WTC11 (cell line): Measurements from ENCODE around the gene ZBTB7C. TPM values are rescaled to one million over a fixed set of nuclear protein-coding genes. Genes with fewer than 3 reads are reported as not detected.

Experiments used
- ATAC-seq: fragments of 200-7000 bp; cut with Tn5 transposase; 2 replicates; pipeline ENCODE4 v1.10.0; 2021; ENCODE audit warnings: mild to moderate bottlenecking, moderate library complexity
- CTCF ChIA-PET: fragments of 300-600 bp; sonication (Branson Sonifier 250); formaldehyde crosslinking; loops from one replicate; lab custom pipeline; 2021; ENCODE audit warnings: antibody characterized with exemption; lab: Charles Lee
- POLR2A ChIA-PET: fragments of 350-600 bp; sonication (Branson Sonifier 250); formaldehyde crosslinking; loops from one replicate; lab custom pipeline; 2021; ENCODE audit warnings: antibody characterized with exemption; lab: Charles Lee
- DNase-seq: peaks from one replicate; pipeline ENCODE4 v3.0.0; 2021; ENCODE audit warnings: low spot score
- H3K27ac Mint-ChIP-seq: 2 replicates; pipeline ENCODE4 v1.8.0; 2021; ENCODE audit warnings: mixed read lengths
- H3K27me3 Mint-ChIP-seq: 2 replicates; pipeline ENCODE4 v1.8.0; 2021; ENCODE audit warnings: low read depth, mild to moderate bottlenecking, moderate library complexity, mixed read lengths
- H3K36me3 Mint-ChIP-seq: 2 replicates; pipeline ENCODE4 v1.8.0; 2021; ENCODE audit warnings: mixed read lengths
- H3K4me1 Mint-ChIP-seq: 2 replicates; pipeline ENCODE4 v1.8.0; 2022; ENCODE audit warnings: mixed read lengths
- H3K4me3 Mint-ChIP-seq: 2 replicates; pipeline ENCODE4 v1.8.0; 2021; ENCODE audit warnings: mild to moderate bottlenecking, moderate library complexity, mixed read lengths
- H3K9me3 Mint-ChIP-seq: 2 replicates; pipeline ENCODE4 v1.8.0; 2021; ENCODE audit warnings: mixed read lengths
- FOXP1 ChIP-seq: sonication (generic); formaldehyde crosslinking; IDR thresholded peaks from 2 replicates; pipeline ENCODE4 v1.8.0; 2022; ENCODE audit warnings: missing genetic modification reagents, mild to moderate bottlenecking, moderate library complexity, borderline replicate concordance
- HMGA2 ChIP-seq: fragments of 250-450 bp; sonication (Bioruptor Pico); IDR thresholded peaks from 2 replicates; pipeline ENCODE4 v1.4.0; 2021; ENCODE audit warnings: mild to moderate bottlenecking, moderate library complexity
- JUN ChIP-seq: sonication (generic); formaldehyde crosslinking; IDR thresholded peaks from 2 replicates; pipeline ENCODE4 v1.8.0; 2023; ENCODE audit warnings: mild to moderate bottlenecking, missing genetic modification reagents
- PRRX2 ChIP-seq: fragments of 250-450 bp; sonication (Bioruptor Pico); IDR thresholded peaks from 2 replicates; pipeline ENCODE4 v1.8.0; 2021; ENCODE audit warnings: mild to moderate bottlenecking
- RORB ChIP-seq: fragments of 250-450 bp; sonication (Bioruptor Pico); IDR thresholded peaks from 2 replicates; pipeline ENCODE4 v1.9.0; 2021; ENCODE audit warnings: mild to moderate bottlenecking
- TP53 ChIP-seq: sonication (generic); formaldehyde crosslinking; IDR thresholded peaks from 2 replicates; pipeline ENCODE4 v1.8.1; 2023; ENCODE audit warnings: mild to moderate bottlenecking, missing genetic modification reagents
- ZNF121 ChIP-seq: sonication (generic); formaldehyde crosslinking; IDR thresholded peaks from 2 replicates; pipeline ENCODE4 v1.8.0; 2023; ENCODE audit warnings: missing genetic modification reagents
- ZNF263 ChIP-seq: sonication (generic); formaldehyde crosslinking; IDR thresholded peaks from 2 replicates; pipeline ENCODE4 v1.8.1; 2022; ENCODE audit warnings: low read depth, mild to moderate bottlenecking, moderate library complexity, missing genetic modification reagents
- ZNF423 ChIP-seq: fragments of 250-450 bp; sonication (Bioruptor Pico); IDR thresholded peaks from 2 replicates; pipeline ENCODE4 v2.1.2; 2022; ENCODE audit warnings: mild to moderate bottlenecking, moderate library complexity
- total RNA-seq: library from RNA; stranded (reverse); gene quantifications from 3 replicates; pipeline ENCODE4 v1.2.3, GENCODE V29; 2021
- TF ChIP-seq, protein P1 (sequence below): sonication (generic); formaldehyde crosslinking; IDR thresholded peaks from 2 replicates; pipeline ENCODE4 v1.8.0; 2022; ENCODE audit warnings: mild to moderate bottlenecking, missing genetic modification reagents
- TF ChIP-seq, protein P2 (sequence below): sonication (generic); formaldehyde crosslinking; IDR thresholded peaks from 2 replicates; pipeline ENCODE4 v1.8.0; 2023; ENCODE audit warnings: mild to moderate bottlenecking, missing genetic modification reagents
- TF ChIP-seq, protein P3 (sequence below): sonication (generic); formaldehyde crosslinking; IDR thresholded peaks from 2 replicates; pipeline ENCODE4 v1.8.0; 2022; ENCODE audit warnings: mild to moderate bottlenecking, missing genetic modification reagents
- TF ChIP-seq, protein P4 (sequence below): fragments of 250-450 bp; sonication (Bioruptor Pico); IDR thresholded peaks from 2 replicates; pipeline ENCODE4 v1.9.0; 2021; ENCODE audit warnings: mild to moderate bottlenecking, borderline replicate concordance
- TF ChIP-seq, protein P5 (sequence below): sonication (generic); formaldehyde crosslinking; IDR thresholded peaks from 2 replicates; pipeline ENCODE4 v1.8.1; 2023; ENCODE audit warnings: mild to moderate bottlenecking, missing genetic modification reagents
- TF ChIP-seq, protein P6 (sequence below): sonication (generic); formaldehyde crosslinking; IDR thresholded peaks from 2 replicates; pipeline ENCODE4 v1.8.0; 2023; ENCODE audit warnings: missing genetic modification reagents
- TF ChIP-seq, protein P7 (sequence below): sonication (generic); formaldehyde crosslinking; IDR thresholded peaks from 2 replicates; pipeline ENCODE4 v1.8.1; 2022; ENCODE audit warnings: mild to moderate bottlenecking, moderate library complexity, missing genetic modification reagents
- TF ChIP-seq, protein P8 (sequence below): sonication (generic); formaldehyde crosslinking; IDR thresholded peaks from 2 replicates; pipeline ENCODE4 v1.8.1; 2022; ENCODE audit warnings: missing genetic modification reagents, borderline replicate concordance

Gene ZBTB7C
- total RNA-seq, 1 experiment from 2014 or later = 0.48 TPM

DNA sequence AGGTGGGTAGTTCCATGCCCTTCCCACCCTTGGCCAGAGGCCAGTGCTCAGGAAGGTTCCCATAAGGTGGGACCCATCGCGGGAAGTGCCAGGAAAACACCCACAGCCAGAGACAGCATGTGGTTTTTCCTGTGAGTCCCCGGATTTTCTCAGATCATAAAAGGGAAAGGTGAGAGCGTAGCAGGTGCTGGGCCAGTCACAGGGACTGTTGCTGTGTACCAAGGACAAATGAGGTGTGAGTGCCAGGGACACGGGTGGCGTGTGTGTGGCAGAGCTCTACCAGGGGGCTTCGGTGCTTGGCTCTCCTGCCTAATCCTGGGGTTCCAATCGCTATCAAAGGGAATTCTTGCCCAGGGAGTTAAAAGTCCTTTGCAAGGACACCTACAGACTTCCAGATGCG lies 319.2 kb downstream of the ZBTB7C start (continued):
- TF ChIP-seq, protein P1, sequence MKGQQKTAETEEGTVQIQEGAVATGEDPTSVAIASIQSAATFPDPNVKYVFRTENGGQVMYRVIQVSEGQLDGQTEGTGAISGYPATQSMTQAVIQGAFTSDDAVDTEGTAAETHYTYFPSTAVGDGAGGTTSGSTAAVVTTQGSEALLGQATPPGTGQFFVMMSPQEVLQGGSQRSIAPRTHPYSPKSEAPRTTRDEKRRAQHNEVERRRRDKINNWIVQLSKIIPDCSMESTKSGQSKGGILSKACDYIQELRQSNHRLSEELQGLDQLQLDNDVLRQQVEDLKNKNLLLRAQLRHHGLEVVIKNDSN (CRISPR knock-in tag) = no peak
- TF ChIP-seq JUN (CRISPR knock-in tag) = no peak
- TF ChIP-seq, protein P2, sequence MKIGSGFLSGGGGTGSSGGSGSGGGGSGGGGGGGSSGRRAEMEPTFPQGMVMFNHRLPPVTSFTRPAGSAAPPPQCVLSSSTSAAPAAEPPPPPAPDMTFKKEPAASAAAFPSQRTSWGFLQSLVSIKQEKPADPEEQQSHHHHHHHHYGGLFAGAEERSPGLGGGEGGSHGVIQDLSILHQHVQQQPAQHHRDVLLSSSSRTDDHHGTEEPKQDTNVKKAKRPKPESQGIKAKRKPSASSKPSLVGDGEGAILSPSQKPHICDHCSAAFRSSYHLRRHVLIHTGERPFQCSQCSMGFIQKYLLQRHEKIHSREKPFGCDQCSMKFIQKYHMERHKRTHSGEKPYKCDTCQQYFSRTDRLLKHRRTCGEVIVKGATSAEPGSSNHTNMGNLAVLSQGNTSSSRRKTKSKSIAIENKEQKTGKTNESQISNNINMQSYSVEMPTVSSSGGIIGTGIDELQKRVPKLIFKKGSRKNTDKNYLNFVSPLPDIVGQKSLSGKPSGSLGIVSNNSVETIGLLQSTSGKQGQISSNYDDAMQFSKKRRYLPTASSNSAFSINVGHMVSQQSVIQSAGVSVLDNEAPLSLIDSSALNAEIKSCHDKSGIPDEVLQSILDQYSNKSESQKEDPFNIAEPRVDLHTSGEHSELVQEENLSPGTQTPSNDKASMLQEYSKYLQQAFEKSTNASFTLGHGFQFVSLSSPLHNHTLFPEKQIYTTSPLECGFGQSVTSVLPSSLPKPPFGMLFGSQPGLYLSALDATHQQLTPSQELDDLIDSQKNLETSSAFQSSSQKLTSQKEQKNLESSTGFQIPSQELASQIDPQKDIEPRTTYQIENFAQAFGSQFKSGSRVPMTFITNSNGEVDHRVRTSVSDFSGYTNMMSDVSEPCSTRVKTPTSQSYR (CRISPR knock-in tag) = no peak
- TF ChIP-seq ZNF121 (CRISPR knock-in tag) = no peak
- TF ChIP-seq, protein P3, sequence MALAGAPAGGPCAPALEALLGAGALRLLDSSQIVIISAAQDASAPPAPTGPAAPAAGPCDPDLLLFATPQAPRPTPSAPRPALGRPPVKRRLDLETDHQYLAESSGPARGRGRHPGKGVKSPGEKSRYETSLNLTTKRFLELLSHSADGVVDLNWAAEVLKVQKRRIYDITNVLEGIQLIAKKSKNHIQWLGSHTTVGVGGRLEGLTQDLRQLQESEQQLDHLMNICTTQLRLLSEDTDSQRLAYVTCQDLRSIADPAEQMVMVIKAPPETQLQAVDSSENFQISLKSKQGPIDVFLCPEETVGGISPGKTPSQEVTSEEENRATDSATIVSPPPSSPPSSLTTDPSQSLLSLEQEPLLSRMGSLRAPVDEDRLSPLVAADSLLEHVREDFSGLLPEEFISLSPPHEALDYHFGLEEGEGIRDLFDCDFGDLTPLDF = no peak

DNA sequence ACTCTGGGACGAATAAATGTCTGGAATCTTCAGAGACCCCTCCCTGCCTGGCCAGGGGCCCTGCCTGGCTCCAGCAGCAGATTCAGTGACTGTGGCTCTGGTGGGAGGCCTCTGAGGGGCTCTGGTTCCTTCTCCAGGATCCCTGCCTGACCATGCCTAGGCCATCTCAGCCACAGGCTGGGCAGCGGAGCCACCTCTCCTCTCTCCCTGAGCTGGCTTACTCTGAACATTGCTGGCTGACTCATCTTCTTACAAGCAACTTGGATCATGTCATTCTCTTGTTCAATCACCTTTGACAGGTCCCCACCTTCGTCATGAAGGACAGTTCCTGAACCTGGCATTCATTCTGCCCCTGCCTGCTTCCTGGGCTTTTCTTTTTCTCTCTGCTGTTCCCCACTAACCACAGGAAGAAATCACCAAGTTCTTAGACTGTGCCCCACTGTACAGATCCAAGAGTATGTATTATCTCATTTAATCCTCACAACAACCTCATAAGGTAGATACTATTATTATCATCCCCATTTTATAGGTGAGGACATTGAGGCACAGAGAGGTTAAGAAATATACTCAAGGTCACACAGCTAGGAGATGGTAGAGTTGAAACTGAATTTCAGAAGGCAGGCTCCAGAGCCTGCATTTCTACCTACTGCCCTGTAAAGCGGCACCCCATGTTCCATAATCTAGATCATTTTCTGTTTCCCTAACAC lies 323.2 kb downstream of the ZBTB7C start:
- Mint-ChIP-seq H3K27me3 (no peaks in the 10 kb centered on the region), H3K4me1 (peaks cover under 1% of the 10 kb centered on the region), H3K36me3 (no peaks in the 10 kb centered on the region), H3K27ac (no peak overlapping the region), H3K9me3 (no peaks in the 10 kb centered on the region), H3K4me3 (no peak overlapping the region)
- CTCF ChIA-PET = no interaction called here
- ATAC-seq (no peak), DNase-seq (no peak)
- POLR2A ChIA-PET = no interaction called here
- no peak for TF ChIP-seq PRRX2 (CRISPR knock-in tag)

DNA sequence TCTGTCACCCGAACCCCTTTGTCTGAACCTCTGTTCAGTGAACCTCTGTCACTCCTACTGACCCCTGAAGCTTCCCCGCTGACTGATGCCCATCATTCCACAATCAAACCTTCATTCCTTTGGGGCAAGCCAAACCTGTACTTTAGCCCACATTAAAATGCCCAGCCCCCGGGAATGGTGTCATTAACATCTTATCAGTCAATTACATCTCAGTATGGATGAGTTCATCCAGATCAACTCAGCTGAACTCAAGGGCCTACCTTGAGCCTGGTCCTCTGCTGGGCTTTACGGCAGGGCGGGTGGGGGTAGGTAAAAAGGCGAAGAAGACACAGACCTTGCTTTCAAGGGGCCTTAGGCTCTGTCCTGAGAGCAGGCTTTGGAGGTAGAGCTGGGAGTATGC lies 324.3 kb downstream of the ZBTB7C start:
- Mint-ChIP-seq H3K27me3 (no peaks in the 10 kb centered on the region), H3K36me3 (no peaks in the 10 kb centered on the region), H3K4me1 (peaks cover 11% of the 10 kb centered on the region), H3K4me3 (no peak overlapping the region), H3K9me3 (no peaks in the 10 kb centered on the region), H3K27ac (no peak overlapping the region)
- DNase-seq (no peak), ATAC-seq (no peak)
- POLR2A ChIA-PET = no interaction called here
- CTCF ChIA-PET = no interaction called here
- TF ChIP-seq ZNF423 (CRISPR knock-in tag) (no peak), HMGA2 (no peak), TP53 (CRISPR knock-in tag) (no peak), FOXP1 (CRISPR knock-in tag) (no peak), ZNF263 (no peak), RORB (CRISPR knock-in tag) (no peak)
- TF ChIP-seq, protein P4, sequence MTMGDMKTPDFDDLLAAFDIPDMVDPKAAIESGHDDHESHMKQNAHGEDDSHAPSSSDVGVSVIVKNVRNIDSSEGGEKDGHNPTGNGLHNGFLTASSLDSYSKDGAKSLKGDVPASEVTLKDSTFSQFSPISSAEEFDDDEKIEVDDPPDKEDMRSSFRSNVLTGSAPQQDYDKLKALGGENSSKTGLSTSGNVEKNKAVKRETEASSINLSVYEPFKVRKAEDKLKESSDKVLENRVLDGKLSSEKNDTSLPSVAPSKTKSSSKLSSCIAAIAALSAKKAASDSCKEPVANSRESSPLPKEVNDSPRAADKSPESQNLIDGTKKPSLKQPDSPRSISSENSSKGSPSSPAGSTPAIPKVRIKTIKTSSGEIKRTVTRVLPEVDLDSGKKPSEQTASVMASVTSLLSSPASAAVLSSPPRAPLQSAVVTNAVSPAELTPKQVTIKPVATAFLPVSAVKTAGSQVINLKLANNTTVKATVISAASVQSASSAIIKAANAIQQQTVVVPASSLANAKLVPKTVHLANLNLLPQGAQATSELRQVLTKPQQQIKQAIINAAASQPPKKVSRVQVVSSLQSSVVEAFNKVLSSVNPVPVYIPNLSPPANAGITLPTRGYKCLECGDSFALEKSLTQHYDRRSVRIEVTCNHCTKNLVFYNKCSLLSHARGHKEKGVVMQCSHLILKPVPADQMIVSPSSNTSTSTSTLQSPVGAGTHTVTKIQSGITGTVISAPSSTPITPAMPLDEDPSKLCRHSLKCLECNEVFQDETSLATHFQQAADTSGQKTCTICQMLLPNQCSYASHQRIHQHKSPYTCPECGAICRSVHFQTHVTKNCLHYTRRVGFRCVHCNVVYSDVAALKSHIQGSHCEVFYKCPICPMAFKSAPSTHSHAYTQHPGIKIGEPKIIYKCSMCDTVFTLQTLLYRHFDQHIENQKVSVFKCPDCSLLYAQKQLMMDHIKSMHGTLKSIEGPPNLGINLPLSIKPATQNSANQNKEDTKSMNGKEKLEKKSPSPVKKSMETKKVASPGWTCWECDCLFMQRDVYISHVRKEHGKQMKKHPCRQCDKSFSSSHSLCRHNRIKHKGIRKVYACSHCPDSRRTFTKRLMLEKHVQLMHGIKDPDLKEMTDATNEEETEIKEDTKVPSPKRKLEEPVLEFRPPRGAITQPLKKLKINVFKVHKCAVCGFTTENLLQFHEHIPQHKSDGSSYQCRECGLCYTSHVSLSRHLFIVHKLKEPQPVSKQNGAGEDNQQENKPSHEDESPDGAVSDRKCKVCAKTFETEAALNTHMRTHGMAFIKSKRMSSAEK (CRISPR knock-in tag) = no peak
- TF ChIP-seq, protein P5, sequence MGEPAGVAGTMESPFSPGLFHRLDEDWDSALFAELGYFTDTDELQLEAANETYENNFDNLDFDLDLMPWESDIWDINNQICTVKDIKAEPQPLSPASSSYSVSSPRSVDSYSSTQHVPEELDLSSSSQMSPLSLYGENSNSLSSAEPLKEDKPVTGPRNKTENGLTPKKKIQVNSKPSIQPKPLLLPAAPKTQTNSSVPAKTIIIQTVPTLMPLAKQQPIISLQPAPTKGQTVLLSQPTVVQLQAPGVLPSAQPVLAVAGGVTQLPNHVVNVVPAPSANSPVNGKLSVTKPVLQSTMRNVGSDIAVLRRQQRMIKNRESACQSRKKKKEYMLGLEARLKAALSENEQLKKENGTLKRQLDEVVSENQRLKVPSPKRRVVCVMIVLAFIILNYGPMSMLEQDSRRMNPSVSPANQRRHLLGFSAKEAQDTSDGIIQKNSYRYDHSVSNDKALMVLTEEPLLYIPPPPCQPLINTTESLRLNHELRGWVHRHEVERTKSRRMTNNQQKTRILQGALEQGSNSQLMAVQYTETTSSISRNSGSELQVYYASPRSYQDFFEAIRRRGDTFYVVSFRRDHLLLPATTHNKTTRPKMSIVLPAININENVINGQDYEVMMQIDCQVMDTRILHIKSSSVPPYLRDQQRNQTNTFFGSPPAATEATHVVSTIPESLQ = no peak
- TF ChIP-seq, protein P6, sequence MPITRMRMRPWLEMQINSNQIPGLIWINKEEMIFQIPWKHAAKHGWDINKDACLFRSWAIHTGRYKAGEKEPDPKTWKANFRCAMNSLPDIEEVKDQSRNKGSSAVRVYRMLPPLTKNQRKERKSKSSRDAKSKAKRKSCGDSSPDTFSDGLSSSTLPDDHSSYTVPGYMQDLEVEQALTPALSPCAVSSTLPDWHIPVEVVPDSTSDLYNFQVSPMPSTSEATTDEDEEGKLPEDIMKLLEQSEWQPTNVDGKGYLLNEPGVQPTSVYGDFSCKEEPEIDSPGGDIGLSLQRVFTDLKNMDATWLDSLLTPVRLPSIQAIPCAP (CRISPR knock-in tag) = no peak
- TF ChIP-seq, protein P7, sequence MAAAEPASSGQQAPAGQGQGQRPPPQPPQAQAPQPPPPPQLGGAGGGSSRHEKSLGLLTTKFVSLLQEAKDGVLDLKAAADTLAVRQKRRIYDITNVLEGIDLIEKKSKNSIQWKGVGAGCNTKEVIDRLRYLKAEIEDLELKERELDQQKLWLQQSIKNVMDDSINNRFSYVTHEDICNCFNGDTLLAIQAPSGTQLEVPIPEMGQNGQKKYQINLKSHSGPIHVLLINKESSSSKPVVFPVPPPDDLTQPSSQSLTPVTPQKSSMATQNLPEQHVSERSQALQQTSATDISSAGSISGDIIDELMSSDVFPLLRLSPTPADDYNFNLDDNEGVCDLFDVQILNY (CRISPR knock-in tag) = no peak
- TF ChIP-seq, protein P8, sequence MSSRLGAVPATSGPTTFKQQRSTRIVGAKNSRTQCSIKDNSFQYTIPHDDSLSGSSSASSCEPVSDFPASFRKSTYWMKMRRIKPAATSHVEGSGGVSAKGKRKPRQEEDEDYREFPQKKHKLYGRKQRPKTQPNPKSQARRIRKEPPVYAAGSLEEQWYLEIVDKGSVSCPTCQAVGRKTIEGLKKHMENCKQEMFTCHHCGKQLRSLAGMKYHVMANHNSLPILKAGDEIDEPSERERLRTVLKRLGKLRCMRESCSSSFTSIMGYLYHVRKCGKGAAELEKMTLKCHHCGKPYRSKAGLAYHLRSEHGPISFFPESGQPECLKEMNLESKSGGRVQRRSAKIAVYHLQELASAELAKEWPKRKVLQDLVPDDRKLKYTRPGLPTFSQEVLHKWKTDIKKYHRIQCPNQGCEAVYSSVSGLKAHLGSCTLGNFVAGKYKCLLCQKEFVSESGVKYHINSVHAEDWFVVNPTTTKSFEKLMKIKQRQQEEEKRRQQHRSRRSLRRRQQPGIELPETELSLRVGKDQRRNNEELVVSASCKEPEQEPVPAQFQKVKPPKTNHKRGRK (CRISPR knock-in tag) = no peak
